Adipocyte (in vitro differentiated cells): ENCODE measurements around the gene ABCG8.
A peak's percentile ranks its signal among the peaks of the same experiment; 100 is the strongest.

ENCODE experiments used
- DNase-seq: peaks from one replicate; pipeline ENCODE4 v3.0.0-alpha.2; 2015; ENCODE audit warnings: low read depth
- H3K27me3 ChIP-seq: replicated peaks from 2 replicates; pipeline ENCODE4 v1.7.0; 2013; ENCODE audit warnings: mild to moderate bottlenecking, low read length, moderate library complexity; ENCODE audit not compliant: control insufficient read depth, insufficient read depth
- H3K36me3 ChIP-seq: 2 replicates; pipeline ENCODE4 v1.7.0; 2013; ENCODE audit warnings: low read length, mild to moderate bottlenecking, moderate library complexity; ENCODE audit not compliant: control insufficient read depth, insufficient read depth, severe bottlenecking
- H3K4me1 ChIP-seq: 2 replicates; pipeline ENCODE4 v1.7.0; 2013; ENCODE audit warnings: mild to moderate bottlenecking, low read length, moderate library complexity; ENCODE audit not compliant: control insufficient read depth, insufficient read depth
- H3K4me3 ChIP-seq: 2 replicates; pipeline ENCODE4 v1.7.0; 2013; ENCODE audit warnings: mild to moderate bottlenecking, low read length, moderate library complexity
- H3K9ac ChIP-seq: 2 replicates; pipeline ENCODE4 v1.7.0; 2013; ENCODE audit warnings: mild to moderate bottlenecking, low read length, moderate library complexity
- H3K9me3 ChIP-seq: 2 replicates; pipeline ENCODE4 v1.7.0; 2013; ENCODE audit warnings: mild to moderate bottlenecking, low read length, moderate library complexity; ENCODE audit not compliant: control insufficient read depth

Gene ABCG8

DNA sequence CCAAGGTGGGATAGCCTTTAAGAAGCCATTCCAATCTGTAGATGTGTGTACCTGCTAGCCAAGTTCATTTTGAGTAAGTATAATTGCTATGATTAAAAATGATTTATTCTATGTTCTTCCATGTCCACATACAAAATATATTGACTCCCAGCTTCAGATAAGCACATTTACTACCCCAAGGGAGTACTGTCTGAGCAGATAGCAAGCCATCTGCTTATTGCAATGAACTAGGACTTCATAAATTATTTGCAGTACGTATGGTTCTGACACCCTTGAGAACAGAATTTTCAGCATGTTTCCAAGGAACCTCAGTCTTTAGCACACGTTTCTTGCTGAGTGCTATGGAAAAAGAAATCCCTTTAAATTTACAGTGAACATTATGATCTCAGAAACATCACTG is 28.3 kb upstream of the ABCG8 start:
- no peaks in the 10 kb centered on the region for H3K27me3 ChIP-seq
- peaks cover 15% of the 10 kb centered on the region for H3K36me3 ChIP-seq
- no peak overlapping the region for H3K4me3 ChIP-seq
- H3K9me3 ChIP-seq: no peaks in the 10 kb centered on the region
- peaks cover 16% of the 10 kb centered on the region for H3K4me1 ChIP-seq
- H3K9ac ChIP-seq: no peak overlapping the region
- DNase-seq: no peak

DNA sequence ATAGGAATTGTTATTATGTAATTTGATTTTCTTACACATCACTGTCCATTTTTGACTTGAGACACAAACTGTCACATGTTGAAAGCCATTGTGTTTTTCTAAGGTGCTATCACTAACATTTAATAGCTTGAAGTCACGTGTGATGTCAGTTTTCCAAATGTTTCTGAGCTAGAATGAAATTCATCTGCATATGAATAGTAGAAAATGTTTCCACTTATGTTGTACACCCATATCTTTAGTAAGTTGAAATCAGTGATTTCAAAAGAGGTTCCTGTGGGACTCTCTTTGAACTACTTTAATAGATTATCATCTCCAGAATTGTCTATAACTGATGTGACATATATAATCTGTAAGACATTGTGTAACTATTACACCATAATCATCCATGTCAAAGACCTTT is 27.9 kb upstream of the ABCG8 start:
- peaks cover 16% of the 10 kb centered on the region for H3K4me1 ChIP-seq
- DNase-seq: no peak
- no peaks in the 10 kb centered on the region for H3K9me3 ChIP-seq
- no peaks in the 10 kb centered on the region for H3K27me3 ChIP-seq
- no peak overlapping the region for H3K4me3 ChIP-seq
- H3K36me3 ChIP-seq: peaks cover 12% of the 10 kb centered on the region
- no peak overlapping the region for H3K9ac ChIP-seq

DNA sequence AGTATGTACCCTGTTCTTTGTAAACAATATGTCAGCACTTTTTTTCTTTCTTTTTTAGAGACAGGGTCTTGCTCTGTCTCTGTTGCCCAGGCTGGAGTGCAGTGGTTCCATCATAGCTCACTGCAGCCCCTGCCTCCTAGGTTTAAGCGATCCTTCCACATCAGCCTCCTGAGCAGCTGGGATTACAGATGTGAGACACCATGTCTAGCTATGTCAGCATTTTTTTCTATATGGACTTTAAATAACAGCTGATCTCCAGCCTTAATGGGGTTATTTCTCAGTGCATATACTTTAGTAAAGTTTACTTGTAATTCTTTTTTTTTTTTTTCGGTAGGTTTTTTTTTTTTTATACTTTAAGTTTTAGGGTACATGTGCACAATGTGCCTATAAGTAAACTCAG is 26.8 kb upstream of the ABCG8 start:
- no peaks in the 10 kb centered on the region for H3K27me3 ChIP-seq
- H3K9me3 ChIP-seq: no peaks in the 10 kb centered on the region
- no peak overlapping the region for H3K9ac ChIP-seq
- no peak for DNase-seq
- H3K4me3 ChIP-seq: no peak overlapping the region
- H3K36me3 ChIP-seq: peaks cover 7% of the 10 kb centered on the region
- peaks cover 16% of the 10 kb centered on the region for H3K4me1 ChIP-seq

DNA sequence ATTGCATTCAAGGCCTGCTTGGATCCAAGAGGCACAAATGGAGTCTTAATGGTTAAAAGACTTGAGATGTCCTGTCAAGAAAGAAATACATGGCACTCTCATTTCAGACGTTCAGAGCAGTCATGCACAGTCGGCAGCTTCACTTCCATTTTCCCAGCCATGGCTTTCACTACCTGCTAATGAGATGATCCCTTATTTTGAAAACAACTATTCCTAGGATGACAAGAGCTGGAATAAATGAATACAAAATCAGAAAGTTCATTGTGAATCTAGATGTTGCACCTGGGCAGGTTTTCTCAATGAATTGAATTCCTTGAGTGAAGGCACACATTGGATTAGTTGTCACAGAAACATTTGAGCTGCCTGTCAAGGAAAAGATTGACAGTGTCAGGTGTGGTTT is 25.8 kb upstream of the ABCG8 start:
- no peak for DNase-seq
- H3K9ac ChIP-seq: no peak overlapping the region
- no peaks in the 10 kb centered on the region for H3K9me3 ChIP-seq
- H3K27me3 ChIP-seq: no peaks in the 10 kb centered on the region
- H3K4me1 ChIP-seq: peaks cover 12% of the 10 kb centered on the region
- no peak overlapping the region for H3K4me3 ChIP-seq
- H3K36me3 ChIP-seq: peaks cover 7% of the 10 kb centered on the region

DNA sequence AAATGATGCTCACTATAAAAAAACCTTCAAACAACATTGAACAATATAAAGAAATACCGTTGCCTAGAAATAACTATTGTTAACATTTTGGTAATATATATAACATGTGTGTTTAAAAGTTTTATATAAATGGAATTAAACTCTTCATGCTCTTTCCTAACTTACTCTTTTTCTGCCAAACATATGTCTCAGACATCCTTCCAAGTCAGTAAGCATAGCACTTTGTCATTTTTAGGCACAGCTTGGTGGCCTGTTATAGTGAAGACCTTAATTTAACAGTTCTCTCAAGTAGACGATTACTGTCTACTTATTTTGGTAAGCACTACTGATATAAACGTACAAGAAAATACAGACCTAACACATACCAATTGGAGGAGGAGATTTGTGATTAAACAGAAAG is 24.1 kb upstream of the ABCG8 start:
- peaks cover 7% of the 10 kb centered on the region for H3K36me3 ChIP-seq
- H3K4me1 ChIP-seq: peaks cover 12% of the 10 kb centered on the region
- no peaks in the 10 kb centered on the region for H3K27me3 ChIP-seq

DNA sequence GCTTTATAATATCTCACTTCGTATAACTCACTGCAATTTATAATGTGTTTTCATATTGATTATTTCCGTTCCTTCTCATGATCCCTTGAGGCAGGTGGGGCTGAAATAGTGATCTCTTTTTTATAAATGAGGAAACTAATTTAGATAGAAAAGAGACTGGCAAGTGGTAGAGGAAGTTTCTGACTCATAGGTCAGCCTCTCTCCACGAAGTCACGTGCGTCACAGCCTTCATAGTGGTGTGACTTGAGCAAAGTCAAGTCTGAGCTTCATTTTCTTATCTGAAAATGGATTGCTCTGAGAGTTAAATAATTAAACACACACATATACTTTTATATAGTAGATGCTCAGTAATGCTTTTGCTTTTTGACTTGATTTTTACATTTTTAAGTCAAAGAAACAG is 20.0 kb upstream of the ABCG8 start:
- H3K9me3 ChIP-seq: no peaks in the 10 kb centered on the region
- H3K9ac ChIP-seq: no peak overlapping the region
- H3K27me3 ChIP-seq: peaks cover 14% of the 10 kb centered on the region
- DNase-seq: peak; percentile 22
- H3K4me3 ChIP-seq: no peak overlapping the region
- H3K4me1 ChIP-seq: peaks cover 7% of the 10 kb centered on the region
- no peaks in the 10 kb centered on the region for H3K36me3 ChIP-seq

More for the DNA sequence above, 24.1 kb upstream of the ABCG8 start:
- no peak overlapping the region for H3K4me3 ChIP-seq
- no peak for DNase-seq
- H3K9me3 ChIP-seq: no peaks in the 10 kb centered on the region
- no peak overlapping the region for H3K9ac ChIP-seq

DNA sequence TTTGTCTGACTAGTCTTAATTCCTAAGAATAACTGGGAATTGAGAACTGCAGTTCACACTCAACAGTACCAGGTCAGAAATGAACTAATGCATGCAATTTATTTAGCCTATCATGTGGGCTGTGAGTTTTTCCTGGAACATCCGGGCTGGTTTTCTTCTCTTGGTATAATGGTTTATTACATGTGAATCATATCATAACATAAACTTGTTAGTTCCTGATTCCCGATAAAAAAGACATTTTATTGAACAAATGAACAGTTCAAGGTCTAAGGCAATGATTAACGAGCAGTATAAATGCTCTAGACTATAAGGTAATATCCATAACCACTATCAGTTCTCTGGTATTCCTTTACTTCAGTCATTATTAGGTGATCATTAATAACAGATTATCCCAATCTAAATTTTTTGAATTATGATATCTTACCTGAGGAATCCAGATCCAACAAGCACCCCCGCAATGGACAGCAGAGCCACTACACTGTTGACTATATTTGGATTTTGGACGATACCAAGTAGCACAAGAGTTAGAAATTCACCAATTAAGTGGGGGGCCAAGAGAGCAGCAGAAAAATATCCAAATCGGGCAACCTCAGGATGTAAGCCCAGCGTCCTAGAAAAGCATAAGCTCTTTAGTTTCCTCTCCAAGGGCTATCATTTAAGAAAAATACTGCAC is 19.1 kb upstream of the ABCG8 start:
- H3K27me3 ChIP-seq: peaks cover 19% of the 10 kb centered on the region
- no peak overlapping the region for H3K4me3 ChIP-seq
- no peaks in the 10 kb centered on the region for H3K9me3 ChIP-seq
- DNase-seq: no peak
- H3K4me1 ChIP-seq: peaks cover 7% of the 10 kb centered on the region
- no peaks in the 10 kb centered on the region for H3K36me3 ChIP-seq
- no peak overlapping the region for H3K9ac ChIP-seq

DNA sequence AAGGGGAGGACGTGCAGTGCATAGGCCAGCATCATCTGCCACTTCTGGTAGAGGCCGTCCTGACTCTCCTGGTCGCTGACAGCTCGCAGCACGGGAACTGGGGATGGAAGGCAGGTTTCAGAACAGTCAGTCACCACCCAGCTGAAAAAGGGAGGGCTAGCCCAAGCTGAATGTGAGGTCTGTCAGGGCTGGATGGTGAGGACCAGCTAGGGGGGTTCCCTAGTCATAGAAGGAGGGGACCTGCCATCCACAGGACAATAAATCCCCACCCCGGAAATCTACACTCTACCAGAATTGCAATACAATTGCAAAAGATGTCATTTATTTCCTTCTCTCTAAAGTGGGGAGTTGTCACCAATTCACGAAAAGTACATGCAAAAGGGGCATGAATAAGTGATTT is 15.9 kb upstream of the ABCG8 start:
- Histone ChIP-seq H3K4me1 (peaks cover 7% of the 10 kb centered on the region), H3K9me3 (no peaks in the 10 kb centered on the region)
- DNase-seq: no peak

DNA sequence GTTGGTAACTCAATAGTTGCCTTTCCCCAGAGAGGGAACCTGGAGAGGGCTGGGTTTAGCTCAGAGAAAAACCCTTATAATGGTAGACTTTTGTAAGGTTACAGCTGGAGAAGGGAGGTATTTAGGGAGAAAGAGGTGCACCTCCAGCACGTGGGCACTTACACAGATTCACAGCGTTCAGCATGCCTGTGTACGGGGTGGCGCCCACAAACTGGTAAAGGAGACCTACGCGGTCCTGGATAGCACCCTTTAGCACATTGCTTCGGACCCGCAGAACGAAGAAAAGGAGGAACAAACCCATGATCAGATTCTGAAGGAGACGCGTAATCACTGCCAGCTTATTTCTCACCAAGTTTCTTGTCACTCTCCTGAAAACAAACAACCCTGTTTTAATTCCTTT is 15.0 kb upstream of the ABCG8 start:
- no peak for DNase-seq

More for the DNA sequence above, 15.9 kb upstream of the ABCG8 start:
- Histone ChIP-seq H3K36me3 (no peaks in the 10 kb centered on the region), H3K4me3 (no peak overlapping the region), H3K27me3 (peaks cover 28% of the 10 kb centered on the region), H3K9ac (no peak overlapping the region)

DNA sequence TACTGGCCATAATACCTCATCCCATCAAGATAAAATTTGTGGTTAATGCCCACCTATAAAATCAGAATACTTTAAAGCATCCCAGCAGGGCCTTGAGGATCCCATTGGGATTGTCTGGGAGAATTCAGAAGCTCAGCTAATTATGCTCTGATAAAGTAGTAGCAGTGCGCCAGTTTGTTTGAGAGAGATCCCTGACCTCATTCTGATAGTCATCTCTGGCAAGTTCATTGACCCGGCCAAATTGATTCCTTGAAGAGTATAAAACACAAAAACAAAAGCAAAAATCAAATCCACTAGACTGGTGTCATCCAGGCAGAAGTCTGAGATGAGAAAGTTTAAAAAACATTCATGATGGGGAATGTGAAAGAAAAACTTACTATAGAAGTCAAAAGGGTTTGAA is 14.3 kb upstream of the ABCG8 start:
- Histone ChIP-seq H3K9ac (no peak overlapping the region), H3K4me1 (no peaks in the 10 kb centered on the region), H3K36me3 (no peaks in the 10 kb centered on the region), H3K27me3 (peaks cover 30% of the 10 kb centered on the region), H3K4me3 (no peak overlapping the region), H3K9me3 (no peaks in the 10 kb centered on the region)
- no peak for DNase-seq

More for the DNA sequence above, 15.0 kb upstream of the ABCG8 start:
- no peaks in the 10 kb centered on the region for H3K9me3 ChIP-seq
- H3K9ac ChIP-seq: no peak overlapping the region
- H3K36me3 ChIP-seq: no peaks in the 10 kb centered on the region
- H3K27me3 ChIP-seq: peaks cover 28% of the 10 kb centered on the region
- peaks cover 3% of the 10 kb centered on the region for H3K4me1 ChIP-seq
- no peak overlapping the region for H3K4me3 ChIP-seq

DNA sequence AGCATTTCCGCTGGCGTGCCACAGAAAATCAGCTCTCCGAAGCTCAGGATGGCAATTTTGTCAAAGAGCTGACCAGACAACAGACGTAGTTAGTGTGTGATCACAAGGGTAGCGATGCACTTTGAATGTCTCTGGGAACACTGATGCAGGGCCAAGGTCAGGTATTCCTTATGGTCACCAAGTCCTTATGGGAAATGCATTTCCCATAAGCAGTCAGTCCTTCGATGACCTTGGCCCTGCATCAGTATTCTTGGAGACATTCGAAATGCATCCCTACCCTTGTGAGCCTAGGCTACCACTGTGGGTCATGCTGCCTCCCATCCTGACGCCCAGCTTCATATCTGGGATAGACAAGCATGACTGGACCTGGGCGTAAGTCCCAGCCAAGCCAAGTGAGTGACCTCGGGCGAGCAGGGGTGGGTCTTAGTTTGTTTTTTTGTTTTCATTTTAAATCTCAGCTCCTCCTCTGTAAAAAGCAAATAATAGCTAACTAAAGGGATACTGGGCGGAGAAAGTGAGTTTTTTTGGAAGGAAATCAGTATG is 13.7 kb upstream of the ABCG8 start:
- no peaks in the 10 kb centered on the region for H3K4me1 ChIP-seq
- H3K9ac ChIP-seq: no peak overlapping the region
- H3K4me3 ChIP-seq: no peak overlapping the region
- H3K9me3 ChIP-seq: no peaks in the 10 kb centered on the region
- no peak for DNase-seq
- no peaks in the 10 kb centered on the region for H3K36me3 ChIP-seq
- H3K27me3 ChIP-seq: peaks cover 35% of the 10 kb centered on the region

DNA sequence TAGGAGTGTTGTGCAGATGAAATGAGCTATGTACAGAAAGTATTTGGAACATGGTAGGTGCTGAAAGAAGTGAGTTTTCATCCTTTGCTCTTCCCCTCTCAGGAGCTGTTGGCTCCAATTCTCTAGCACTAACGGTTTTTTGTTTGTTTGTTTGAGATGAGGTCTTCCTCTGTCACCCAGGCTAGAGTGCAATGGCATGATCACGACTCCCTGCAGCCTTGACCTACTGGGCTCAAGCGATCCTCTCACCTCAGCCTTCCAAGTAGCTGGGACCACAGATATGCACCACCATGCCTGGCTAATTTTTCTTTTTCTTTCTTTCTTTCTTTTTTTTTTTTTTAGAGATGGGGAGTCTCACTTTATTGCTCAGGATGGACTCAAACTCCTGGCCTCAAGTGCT is 12.9 kb upstream of the ABCG8 start:
- Histone ChIP-seq H3K9me3 (no peaks in the 10 kb centered on the region), H3K4me3 (no peak overlapping the region), H3K9ac (no peak overlapping the region), H3K36me3 (no peaks in the 10 kb centered on the region), H3K27me3 (peaks cover 43% of the 10 kb centered on the region), H3K4me1 (no peaks in the 10 kb centered on the region)
- no peak for DNase-seq
